CD4-positive, alpha-beta T cell treated with Interleukin-17A for 1 hour (primary cell): ENCODE data around the gene IRAK3.
"Not testable (repeated sequence)": the region's sequence is repeated elsewhere in the genome, so short reads cannot be mapped to it uniquely, and the experiment has no call there.

Experiments used
- DNase-seq: peaks from one replicate; pipeline ENCODE4 v3.0.0-alpha.2; 2020

The IRAK3 gene

GRCh38 chr12:66228462-66228861, 39.4 kb downstream of the IRAK3 start:
- no peak for DNase-seq

DNA sequence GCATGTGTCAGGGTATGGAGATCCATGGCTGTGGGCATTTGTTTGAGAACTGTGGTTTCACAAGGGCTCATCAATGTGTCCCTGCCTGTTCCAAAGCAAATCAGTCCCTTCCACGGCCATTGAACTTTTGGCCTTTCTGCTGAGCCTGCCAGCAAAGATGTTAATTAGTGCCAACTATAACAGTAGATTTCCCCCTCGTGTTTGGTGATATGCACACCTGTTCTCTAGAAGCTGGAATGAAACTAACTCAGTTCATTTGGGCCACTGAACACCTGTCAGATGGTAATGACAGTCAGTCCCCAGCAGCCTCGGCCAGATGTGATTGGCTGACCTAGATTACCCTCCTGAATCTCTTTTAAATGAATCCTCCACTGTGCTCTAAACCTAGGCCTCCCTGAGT, 43.2 kb downstream of the IRAK3 start:
- DNase-seq, result no peak

DNA sequence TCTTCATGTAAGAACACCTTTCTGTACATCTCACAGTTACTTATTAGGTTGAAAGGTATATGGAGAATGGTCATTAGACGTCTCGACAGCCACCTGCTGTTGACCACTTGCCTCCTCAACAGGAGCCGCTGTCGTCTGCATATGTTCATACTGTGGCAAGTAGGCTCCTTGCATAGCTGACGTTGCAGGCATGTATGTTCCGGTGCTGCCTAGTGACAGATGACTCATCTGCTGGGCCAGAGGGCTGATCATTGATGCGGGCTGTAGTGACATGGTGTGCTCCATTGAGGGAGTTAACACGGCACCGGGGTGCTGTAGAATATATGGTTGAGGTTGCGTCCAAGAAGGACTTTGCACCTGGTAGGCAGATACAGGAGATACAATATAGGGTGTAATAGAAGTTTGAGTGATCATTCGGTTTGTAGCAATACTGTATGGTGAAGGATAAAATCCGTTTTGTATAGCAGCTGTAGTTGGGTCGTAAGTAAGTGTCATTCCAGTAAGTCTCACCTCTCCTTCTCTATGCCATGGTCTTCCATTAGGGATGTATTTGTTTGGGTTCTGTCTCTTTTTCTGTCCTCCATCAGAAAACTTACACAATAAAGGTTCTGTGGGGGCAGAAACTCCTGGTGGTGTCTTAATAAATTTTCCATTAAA, 45.2 kb downstream of the IRAK3 start:
- DNase-seq, result peak; percentile 57

- peak; percentile 32 for DNase-seq
These were observed 46.0 kb downstream of the IRAK3 start for GRCh38 chr12:66234773-66235625.

DNA sequence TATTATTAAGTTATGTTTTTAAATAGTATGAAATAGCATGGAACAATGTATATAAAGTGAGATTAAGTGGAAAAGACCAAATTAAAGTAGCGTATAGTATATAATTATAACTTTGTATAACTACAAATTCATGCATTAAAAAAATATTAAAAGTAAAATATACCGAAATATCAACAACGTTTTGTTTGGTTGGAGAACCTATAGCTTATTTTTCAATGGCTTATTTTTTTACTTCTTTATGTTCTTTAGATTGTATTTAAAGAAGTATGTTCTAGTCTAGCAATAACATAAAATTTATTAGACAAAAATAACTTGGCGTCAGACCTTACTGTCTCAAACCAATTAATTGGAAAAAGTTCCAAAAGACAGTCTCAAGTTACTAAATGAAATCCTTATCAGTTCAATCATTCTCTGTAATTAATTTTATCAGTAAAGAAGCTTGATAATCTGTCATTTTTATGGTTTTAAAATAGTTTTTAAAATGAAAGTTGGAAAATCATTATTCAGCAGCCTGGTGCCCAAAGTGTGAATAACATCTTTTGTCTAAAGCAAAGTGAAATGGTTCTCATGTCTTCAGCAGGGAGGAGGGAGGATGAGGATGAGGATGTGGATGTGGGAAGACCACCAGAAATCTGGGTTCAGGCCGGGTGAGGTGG, 46.7 kb downstream of the IRAK3 start:
- no peak for DNase-seq

GRCh38 chr12:66236282-66236675, 47.3 kb downstream of the IRAK3 start:
- DNase-seq, result not testable (repeated sequence)

- no peak for DNase-seq
These were observed 48.0 kb downstream of the IRAK3 start for GRCh38 chr12:66236969-66237368.

DNA sequence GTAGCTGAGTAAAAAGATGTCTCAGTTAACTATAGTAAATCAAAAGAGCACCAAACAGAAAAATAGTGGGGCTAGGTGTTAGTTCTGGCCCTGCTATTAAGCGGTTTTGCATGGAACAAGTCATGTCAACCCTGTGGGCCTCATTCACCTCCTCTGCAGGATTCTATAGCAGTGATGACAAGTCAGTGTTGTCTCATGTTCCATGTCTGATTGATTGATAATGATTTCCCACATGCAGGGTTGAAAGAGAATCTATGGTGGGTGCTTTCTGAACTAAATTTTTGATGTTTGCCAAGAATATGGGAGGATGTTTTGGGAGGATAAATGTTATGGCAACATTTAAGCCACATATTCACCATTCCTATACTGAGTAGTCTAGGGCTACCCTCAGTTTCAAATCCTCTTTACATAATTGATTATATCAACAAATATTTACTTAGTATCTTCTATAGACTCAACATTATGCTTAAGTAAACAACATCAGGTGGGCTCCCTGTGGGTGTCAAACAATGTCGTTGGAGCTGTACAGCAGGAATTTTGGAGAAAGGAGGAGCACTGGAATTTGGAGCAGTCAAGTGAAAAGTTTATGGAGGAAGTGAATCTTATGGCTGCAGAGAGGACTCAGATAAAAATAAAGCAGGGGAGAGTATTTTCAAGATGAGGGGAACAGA, 48.6 kb downstream of the IRAK3 start:
- no peak for DNase-seq

GRCh38 chr12:66239295-66239694, 50.3 kb downstream of the IRAK3 start:
- DNase-seq, result no peak

- no peak for DNase-seq
These were observed 51.2 kb downstream of the IRAK3 start for GRCh38 chr12:66240096-66240820.

DNA sequence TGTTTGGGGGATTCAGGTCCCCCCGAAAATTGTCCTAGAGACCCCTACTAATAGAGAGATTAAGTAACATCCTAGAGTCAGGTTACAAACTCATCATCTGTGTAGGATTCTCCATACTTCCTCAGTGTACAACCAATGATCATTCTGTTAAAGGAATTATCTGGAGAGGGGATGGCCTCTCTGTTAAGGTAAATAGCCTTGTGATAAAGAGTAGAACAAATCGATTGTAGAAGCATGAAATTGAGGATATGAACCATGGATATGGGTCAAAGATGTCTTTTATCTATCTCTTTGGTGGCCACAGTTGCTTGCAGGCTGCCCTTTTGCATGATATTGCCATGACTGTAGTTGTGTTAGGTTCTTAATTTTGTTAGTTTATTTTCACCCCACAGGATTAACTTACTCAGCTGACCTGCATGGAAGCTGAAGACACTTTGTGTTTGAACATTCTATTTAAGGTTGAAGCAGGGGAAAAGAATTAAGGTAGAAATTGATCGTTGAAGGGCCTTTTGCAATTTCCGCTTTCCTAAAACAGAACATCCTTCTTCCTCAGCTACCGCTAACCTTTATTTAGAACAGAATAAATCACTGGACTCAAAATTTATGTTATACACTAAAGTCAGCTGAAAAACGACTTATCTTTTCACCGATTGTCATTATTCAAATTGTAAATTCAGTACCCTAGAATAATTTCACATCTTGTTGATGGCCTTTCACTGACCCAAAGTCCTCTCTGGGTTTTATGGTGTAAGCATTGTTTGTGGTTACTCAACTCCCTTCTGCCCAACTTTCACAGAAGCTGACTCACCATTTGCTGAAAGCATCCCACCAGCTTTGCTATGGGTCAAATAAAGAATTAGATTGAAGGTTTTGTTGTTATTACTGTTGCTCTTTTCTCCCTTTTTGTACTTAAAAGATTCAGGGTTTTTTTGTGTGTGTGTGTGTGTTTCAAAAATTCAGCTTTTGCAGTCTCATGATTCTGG, 52.3 kb downstream of the IRAK3 start:
- no peak for DNase-seq

GRCh38 chr12:66242311-66242710, 53.3 kb downstream of the IRAK3 start:
- no peak for DNase-seq

GRCh38 chr12:66243911-66244310, 54.9 kb downstream of the IRAK3 start:
- DNase-seq, result no peak

GRCh38 chr12:66244446-66244845, 55.4 kb downstream of the IRAK3 start:
- DNase-seq, result no peak

DNA sequence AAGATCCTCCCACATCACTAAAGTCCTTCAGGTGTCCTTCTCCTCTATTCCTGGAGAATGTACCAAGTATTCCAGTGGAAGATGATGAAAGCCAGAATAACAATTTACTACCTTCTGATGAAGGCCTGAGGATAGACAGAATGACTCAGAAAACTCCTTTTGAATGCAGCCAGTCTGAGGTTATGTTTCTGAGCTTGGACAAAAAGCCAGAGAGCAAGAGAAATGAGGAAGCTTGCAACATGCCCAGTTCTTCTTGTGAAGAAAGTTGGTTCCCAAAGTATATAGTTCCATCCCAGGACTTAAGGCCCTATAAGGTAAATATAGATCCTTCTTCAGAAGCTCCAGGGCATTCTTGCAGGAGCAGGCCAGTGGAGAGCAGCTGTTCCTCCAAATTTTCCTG, 58.7 kb downstream of the IRAK3 start:
- DNase-seq, result no peak

GRCh38 chr12:66251049-66251448, 62.0 kb downstream of the IRAK3 start:
- DNase-seq, result no peak

DNA sequence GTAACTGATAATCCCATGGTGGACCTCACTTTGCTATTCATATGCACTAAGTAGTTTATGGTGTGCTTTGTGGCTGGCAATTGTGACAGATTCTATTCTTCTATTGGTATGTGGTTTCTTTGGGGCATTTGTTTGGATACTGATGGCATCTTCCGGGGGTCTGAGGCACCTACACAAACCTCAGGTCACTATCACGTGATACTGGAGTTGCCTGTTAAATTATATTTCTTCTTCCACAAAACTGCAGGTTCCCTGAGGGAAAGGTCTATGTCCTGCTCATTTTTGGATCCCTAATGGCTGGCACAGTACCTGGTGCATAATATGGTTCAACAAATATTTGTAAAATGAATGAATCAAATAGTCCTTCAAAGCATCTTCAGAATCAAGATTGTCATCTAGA, 63.8 kb downstream of the IRAK3 start:
- no peak for DNase-seq

- no peak for DNase-seq
These were observed 66.7 kb downstream of the IRAK3 start for GRCh38 chr12:66255737-66256136.

- no peak for DNase-seq
These were observed 69.0 kb downstream of the IRAK3 start for GRCh38 chr12:66258011-66258410.

DNA sequence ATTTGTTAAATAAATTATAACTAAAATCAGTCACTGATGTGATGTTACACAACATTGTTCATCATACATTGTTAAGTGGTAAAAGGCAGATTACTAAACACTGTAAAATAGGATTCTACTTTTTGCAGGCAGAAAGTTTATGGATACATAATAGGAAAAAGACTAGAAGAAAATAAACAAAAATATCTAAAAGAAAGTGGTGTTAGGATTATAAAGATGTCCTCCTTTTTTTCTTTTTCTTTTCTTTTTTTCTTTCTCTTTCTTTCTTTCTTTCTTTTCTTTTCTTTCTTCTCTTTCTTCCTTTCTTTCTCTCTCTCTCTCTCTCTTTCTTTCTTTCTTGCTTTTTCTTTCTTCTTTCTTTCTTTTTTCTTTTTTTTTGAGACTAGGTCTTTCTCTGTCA, 73.7 kb downstream of the IRAK3 start:
- DNase-seq, result no peak

GRCh38 chr12:66268562-66268961, 79.5 kb downstream of the IRAK3 start:
- no peak for DNase-seq
